ENCODE measurements around the gene ST3GAL6. TPM values are rescaled to one million over a fixed set of nuclear protein-coding genes. Genes with fewer than 3 reads are reported as not detected.

ST3GAL6 gene
- polyA plus RNA-seq, 2 donors, result 1.8 to 4.6 TPM

DNA sequence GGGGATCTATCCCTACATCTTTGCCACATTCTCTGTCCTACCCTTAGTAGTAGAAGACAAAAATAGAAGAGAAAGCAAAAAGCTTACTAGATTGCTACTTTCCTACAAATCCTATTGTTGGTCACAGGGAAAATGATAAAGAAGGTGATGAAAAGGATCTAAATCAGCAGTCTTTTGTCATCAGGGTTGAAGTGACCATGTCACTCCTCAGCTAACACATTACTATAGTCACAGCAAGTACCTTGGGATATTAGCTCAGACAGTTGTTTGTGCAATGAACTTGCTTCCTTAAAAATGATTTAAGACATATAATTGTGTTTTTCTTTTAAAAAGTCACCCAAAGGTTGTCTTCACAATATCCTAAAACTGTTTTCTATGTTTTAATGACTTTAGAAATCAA is 6.3 kb downstream of the ST3GAL6 start:
- Histone ChIP-seq H3K4me3 (ENCODE audit: low read depth in 1 of 2, low read length in 2 of 2) (no peak overlapping the region), H3K9me3 (ENCODE audit: control insufficient read depth in 2 of 2, insufficient read depth in 1 of 2, low read depth in 1 of 2, low read length in 1 of 2) (no peaks in the 10 kb centered on the region), H3K4me1 (ENCODE audit: control insufficient read depth in 2 of 2, insufficient read depth in 2 of 2, low read length in 1 of 2) (no peaks in the 10 kb centered on the region), H3K36me3 (ENCODE audit: control insufficient read depth in 2 of 2, insufficient read depth in 2 of 2, low read length in 1 of 2) (no peaks in the 10 kb centered on the region), H3K27me3 (ENCODE audit: control insufficient read depth in 1 of 2, insufficient read depth in 2 of 2, low read length in 2 of 2) (no peaks in the 10 kb centered on the region), H3K27ac (ENCODE audit: low read depth in 2 of 2, low read length in 1 of 2) (no peak overlapping the region)

- H3K4me3 ChIP-seq (ENCODE audit: low read depth in 1 of 2, low read length in 2 of 2), result no peak overlapping the region
- 66 to 74% methylated on average over 8 of the region's 8 CpGs for WGBS, 2 donors
- H3K4me1 ChIP-seq (ENCODE audit: control insufficient read depth in 2 of 2, insufficient read depth in 2 of 2, low read length in 1 of 2), result no peaks in the 10 kb centered on the region
- no peaks in the 10 kb centered on the region for H3K9me3 ChIP-seq (ENCODE audit: control insufficient read depth in 2 of 2, insufficient read depth in 1 of 2, low read depth in 1 of 2, low read length in 1 of 2)
- H3K27me3 ChIP-seq (ENCODE audit: control insufficient read depth in 1 of 2, insufficient read depth in 2 of 2, low read length in 2 of 2), result no peaks in the 10 kb centered on the region
- no peaks in the 10 kb centered on the region for H3K36me3 ChIP-seq (ENCODE audit: control insufficient read depth in 2 of 2, insufficient read depth in 2 of 2, low read length in 1 of 2)
- no peak overlapping the region for H3K27ac ChIP-seq (ENCODE audit: low read depth in 2 of 2, low read length in 1 of 2)
Measured at GRCh38 chr3:98770261-98771039, 7.3 kb downstream of the ST3GAL6 start.

DNA sequence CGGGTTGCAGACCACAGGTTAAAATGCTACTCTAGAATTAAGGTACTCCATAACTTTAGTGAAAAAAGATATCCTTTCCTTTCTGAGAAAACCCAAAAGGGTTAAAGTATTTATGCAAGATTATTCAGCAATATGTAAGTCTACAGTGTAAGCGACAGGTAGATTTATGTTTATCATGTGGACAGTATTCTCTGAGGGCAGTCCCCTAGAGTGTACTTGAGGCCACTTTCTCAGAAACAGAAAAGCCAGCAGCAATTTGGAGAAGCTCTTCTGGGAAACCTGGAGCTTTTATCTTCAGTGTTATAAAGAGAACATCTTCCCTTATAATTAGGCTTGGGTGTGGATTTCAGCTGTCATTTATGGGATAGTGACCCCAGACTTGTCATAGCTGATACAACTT is 8.9 kb downstream of the ST3GAL6 start:
- H3K9me3 ChIP-seq (ENCODE audit: control insufficient read depth in 2 of 2, insufficient read depth in 1 of 2, low read depth in 1 of 2, low read length in 1 of 2), result no peaks in the 10 kb centered on the region
- H3K27ac ChIP-seq (ENCODE audit: low read depth in 2 of 2, low read length in 1 of 2), result no peak overlapping the region
- no peaks in the 10 kb centered on the region for H3K36me3 ChIP-seq (ENCODE audit: control insufficient read depth in 2 of 2, insufficient read depth in 2 of 2, low read length in 1 of 2)
- no peak overlapping the region for H3K4me3 ChIP-seq (ENCODE audit: low read depth in 1 of 2, low read length in 2 of 2)
- H3K4me1 ChIP-seq (ENCODE audit: control insufficient read depth in 2 of 2, insufficient read depth in 2 of 2, low read length in 1 of 2), result no peaks in the 10 kb centered on the region
- no peaks in the 10 kb centered on the region for H3K27me3 ChIP-seq (ENCODE audit: control insufficient read depth in 1 of 2, insufficient read depth in 2 of 2, low read length in 2 of 2)
- 89 to 90% methylated on average over 2 of the region's 2 CpGs for WGBS, 2 donors

DNA sequence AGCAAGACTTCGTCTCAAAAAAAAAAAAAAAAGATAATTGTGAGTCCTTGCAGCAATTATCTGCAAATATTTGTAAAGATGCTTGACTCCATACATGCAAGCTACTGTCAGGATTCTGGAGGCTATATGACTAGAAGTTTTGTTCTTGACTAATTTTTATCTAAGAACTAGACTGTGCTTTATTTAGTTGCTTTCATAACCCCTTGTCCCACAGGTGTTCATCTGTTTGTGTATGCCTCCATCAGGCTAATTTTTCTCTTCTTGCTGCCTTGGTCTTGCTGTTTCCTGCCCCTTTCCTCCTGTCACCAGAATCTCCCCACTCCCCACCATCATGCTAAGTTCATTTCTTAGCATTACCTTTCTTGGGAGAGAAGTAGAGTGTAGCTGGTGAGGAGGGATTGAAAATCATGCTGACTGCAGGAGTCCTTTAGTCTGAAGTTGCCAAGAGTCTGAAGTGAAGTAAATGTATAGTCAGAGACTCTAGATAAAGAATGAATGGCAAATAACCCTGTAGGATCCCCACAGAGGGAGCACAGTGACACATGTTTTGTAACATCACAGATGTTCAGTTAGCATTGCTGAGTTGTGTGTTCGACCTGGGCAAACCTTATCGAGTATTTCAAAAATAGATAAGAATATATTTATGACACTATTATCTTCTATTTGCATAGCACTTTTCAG is 12.5 kb downstream of the ST3GAL6 start:
- no peak overlapping the region for H3K4me3 ChIP-seq (ENCODE audit: low read depth in 1 of 2, low read length in 2 of 2)
- no peaks in the 10 kb centered on the region for H3K9me3 ChIP-seq (ENCODE audit: control insufficient read depth in 2 of 2, insufficient read depth in 1 of 2, low read depth in 1 of 2, low read length in 1 of 2)
- no peak overlapping the region for H3K27ac ChIP-seq (ENCODE audit: low read depth in 2 of 2, low read length in 1 of 2)
- no peaks in the 10 kb centered on the region for H3K36me3 ChIP-seq (ENCODE audit: control insufficient read depth in 2 of 2, insufficient read depth in 2 of 2, low read length in 1 of 2)
- no peaks in the 10 kb centered on the region for H3K4me1 ChIP-seq (ENCODE audit: control insufficient read depth in 2 of 2, insufficient read depth in 2 of 2, low read length in 1 of 2)
- no peaks in the 10 kb centered on the region for H3K27me3 ChIP-seq (ENCODE audit: control insufficient read depth in 1 of 2, insufficient read depth in 2 of 2, low read length in 2 of 2)
- WGBS, 2 donors, result 79 to 92% methylated on average over 3 of the region's 3 CpGs

DNA sequence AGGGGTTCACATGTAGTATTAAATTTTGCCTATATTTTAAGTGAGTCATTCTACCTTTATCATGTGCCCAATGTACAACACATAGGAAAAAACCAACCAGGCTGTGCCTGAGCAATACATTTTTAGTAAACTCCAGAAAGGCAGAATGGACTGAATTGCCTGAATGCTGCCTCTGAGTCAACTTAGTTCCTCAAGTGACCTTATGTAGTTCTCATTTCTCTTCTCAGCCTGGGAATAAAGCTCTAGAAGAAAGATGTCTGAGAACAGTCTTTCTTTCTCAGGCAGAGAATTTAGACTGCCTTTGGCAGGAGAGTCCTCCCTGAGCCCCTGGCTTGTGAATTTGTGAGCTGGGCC is 13.0 kb downstream of the ST3GAL6 start:
- Histone ChIP-seq H3K27me3 (ENCODE audit: control insufficient read depth in 1 of 2, insufficient read depth in 2 of 2, low read length in 2 of 2) (no peaks in the 10 kb centered on the region), H3K27ac (ENCODE audit: low read depth in 2 of 2, low read length in 1 of 2) (no peak overlapping the region), H3K4me3 (ENCODE audit: low read depth in 1 of 2, low read length in 2 of 2) (no peak overlapping the region), H3K4me1 (ENCODE audit: control insufficient read depth in 2 of 2, insufficient read depth in 2 of 2, low read length in 1 of 2) (no peaks in the 10 kb centered on the region), H3K9me3 (ENCODE audit: control insufficient read depth in 2 of 2, insufficient read depth in 1 of 2, low read depth in 1 of 2, low read length in 1 of 2) (no peaks in the 10 kb centered on the region), H3K36me3 (ENCODE audit: control insufficient read depth in 2 of 2, insufficient read depth in 2 of 2, low read length in 1 of 2) (no peaks in the 10 kb centered on the region)

DNA sequence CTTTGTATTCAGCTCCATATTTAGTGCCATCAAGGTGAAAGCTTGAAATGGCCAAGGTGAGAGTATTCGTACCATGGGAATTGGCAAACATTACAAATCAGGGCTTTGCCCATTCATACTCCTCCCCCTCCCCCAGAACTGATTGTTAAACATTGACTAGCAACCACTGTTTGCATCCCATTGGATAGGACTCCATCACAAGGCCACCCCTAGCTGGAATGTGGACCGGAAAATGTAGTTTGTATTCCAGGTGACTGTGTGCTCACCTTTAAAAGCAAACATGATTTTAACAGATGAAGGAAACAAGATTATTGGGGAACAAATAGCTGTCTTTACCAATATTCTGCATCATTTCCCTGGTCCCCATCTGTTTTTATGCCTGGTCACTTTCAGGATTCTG is 14.1 kb downstream of the ST3GAL6 start:
- no peaks in the 10 kb centered on the region for H3K9me3 ChIP-seq (ENCODE audit: control insufficient read depth in 2 of 2, insufficient read depth in 1 of 2, low read depth in 1 of 2, low read length in 1 of 2)
- H3K4me1 ChIP-seq (ENCODE audit: control insufficient read depth in 2 of 2, insufficient read depth in 2 of 2, low read length in 1 of 2), result no peaks in the 10 kb centered on the region
- 68 to 94% methylated on average over 2 of the region's 2 CpGs for WGBS, 2 donors
- no peak overlapping the region for H3K4me3 ChIP-seq (ENCODE audit: low read depth in 1 of 2, low read length in 2 of 2)
- no peak overlapping the region for H3K27ac ChIP-seq (ENCODE audit: low read depth in 2 of 2, low read length in 1 of 2)
- H3K36me3 ChIP-seq (ENCODE audit: control insufficient read depth in 2 of 2, insufficient read depth in 2 of 2, low read length in 1 of 2), result no peaks in the 10 kb centered on the region
- no peaks in the 10 kb centered on the region for H3K27me3 ChIP-seq (ENCODE audit: control insufficient read depth in 1 of 2, insufficient read depth in 2 of 2, low read length in 2 of 2)

- Histone ChIP-seq H3K4me1 (ENCODE audit: control insufficient read depth in 2 of 2, insufficient read depth in 2 of 2, low read length in 1 of 2) (no peaks in the 10 kb centered on the region), H3K27ac (ENCODE audit: low read depth in 2 of 2, low read length in 1 of 2) (no peak overlapping the region), H3K9me3 (ENCODE audit: control insufficient read depth in 2 of 2, insufficient read depth in 1 of 2, low read depth in 1 of 2, low read length in 1 of 2) (no peaks in the 10 kb centered on the region), H3K36me3 (ENCODE audit: control insufficient read depth in 2 of 2, insufficient read depth in 2 of 2, low read length in 1 of 2) (no peaks in the 10 kb centered on the region), H3K4me3 (ENCODE audit: low read depth in 1 of 2, low read length in 2 of 2) (no peak overlapping the region), H3K27me3 (ENCODE audit: control insufficient read depth in 1 of 2, insufficient read depth in 2 of 2, low read length in 2 of 2) (no peaks in the 10 kb centered on the region)
Measured at GRCh38 chr3:98777801-98778220, 14.7 kb downstream of the ST3GAL6 start.

DNA sequence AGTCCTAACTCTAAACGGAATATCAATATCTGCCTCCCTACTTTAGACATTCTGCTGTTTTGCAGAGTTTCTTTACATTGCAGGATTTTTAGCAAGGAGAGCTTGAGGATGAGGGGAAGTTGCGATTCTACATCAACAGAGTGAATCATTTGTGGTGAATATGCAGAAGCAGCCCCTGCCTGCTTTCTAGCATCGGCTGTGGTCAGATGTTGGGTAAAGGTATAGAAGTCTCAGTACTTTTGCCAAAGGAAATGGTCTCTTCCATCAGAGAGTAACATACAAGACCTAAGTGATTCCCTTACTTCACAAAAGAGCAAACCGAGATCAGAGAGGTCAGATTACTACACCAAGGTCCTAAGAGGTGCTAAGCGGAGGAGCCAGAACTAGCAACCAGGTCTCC is 15.2 kb downstream of the ST3GAL6 start:
- no peaks in the 10 kb centered on the region for H3K4me1 ChIP-seq (ENCODE audit: control insufficient read depth in 2 of 2, insufficient read depth in 2 of 2, low read length in 1 of 2)
- no peaks in the 10 kb centered on the region for H3K9me3 ChIP-seq (ENCODE audit: control insufficient read depth in 2 of 2, insufficient read depth in 1 of 2, low read depth in 1 of 2, low read length in 1 of 2)
- H3K27me3 ChIP-seq (ENCODE audit: control insufficient read depth in 1 of 2, insufficient read depth in 2 of 2, low read length in 2 of 2), result no peaks in the 10 kb centered on the region
- H3K27ac ChIP-seq (ENCODE audit: low read depth in 2 of 2, low read length in 1 of 2), result no peak overlapping the region
- H3K4me3 ChIP-seq (ENCODE audit: low read depth in 1 of 2, low read length in 2 of 2), result no peak overlapping the region
- WGBS, 2 donors, result 70 to 79% methylated on average over 5 of the region's 5 CpGs
- no peaks in the 10 kb centered on the region for H3K36me3 ChIP-seq (ENCODE audit: control insufficient read depth in 2 of 2, insufficient read depth in 2 of 2, low read length in 1 of 2)

DNA sequence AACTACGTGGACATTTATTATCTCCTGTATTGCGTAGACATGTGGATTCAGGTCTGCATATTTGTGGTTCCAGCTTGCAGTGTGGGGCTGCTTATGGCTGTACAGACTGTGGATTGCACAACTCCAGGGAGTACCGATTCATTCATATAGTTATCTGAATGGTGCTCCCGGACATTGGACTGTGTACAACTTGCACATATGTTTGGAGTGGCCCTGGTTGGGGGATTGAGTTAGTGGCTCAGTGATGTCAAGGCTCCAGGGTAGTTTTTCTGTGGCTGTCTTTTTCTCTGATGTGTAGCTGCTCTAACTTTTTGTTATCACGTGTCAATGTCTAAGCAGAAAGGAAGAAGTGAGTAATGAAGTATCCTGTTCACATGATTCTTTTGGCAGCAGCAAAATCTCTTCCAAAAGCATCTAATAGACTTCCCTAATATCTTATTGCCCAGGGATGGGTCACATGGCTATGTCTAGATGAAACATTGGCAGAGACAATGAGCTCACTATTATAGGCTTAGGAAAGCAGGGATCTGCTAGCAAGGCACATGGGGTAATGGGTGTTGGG is 15.8 kb downstream of the ST3GAL6 start:
- H3K4me3 ChIP-seq (ENCODE audit: low read depth in 1 of 2, low read length in 2 of 2), result no peak overlapping the region
- H3K9me3 ChIP-seq (ENCODE audit: control insufficient read depth in 2 of 2, insufficient read depth in 1 of 2, low read depth in 1 of 2, low read length in 1 of 2), result no peaks in the 10 kb centered on the region
- no peak overlapping the region for H3K27ac ChIP-seq (ENCODE audit: low read depth in 2 of 2, low read length in 1 of 2)
- H3K36me3 ChIP-seq (ENCODE audit: control insufficient read depth in 2 of 2, insufficient read depth in 2 of 2, low read length in 1 of 2), result no peaks in the 10 kb centered on the region
- H3K27me3 ChIP-seq (ENCODE audit: control insufficient read depth in 1 of 2, insufficient read depth in 2 of 2, low read length in 2 of 2), result no peaks in the 10 kb centered on the region
- no peaks in the 10 kb centered on the region for H3K4me1 ChIP-seq (ENCODE audit: control insufficient read depth in 2 of 2, insufficient read depth in 2 of 2, low read length in 1 of 2)
- 48 to 52% methylated on average over 5 of the region's 5 CpGs for WGBS, 2 donors
